ENCODE data around the gene ZNF778. TPM values are rescaled to one million over a fixed set of nuclear protein-coding genes. Genes with fewer than 3 reads are reported as not detected.

ZNF778 gene
- total and polyA plus RNA-seq, 2 of the 13 experiments (the other 11 are each of a cell fraction or from before 2014, with no cell fraction given) = 3.8 to 7.2 TPM

GRCh38 chr16:89261691-89262563, 44.4 kb downstream of the ZNF778 start (continued):
- TF ChIP-seq NFATC3 (CRISPR knock-in tag; IDR thresholded peaks at IDR 0.05) (0 out of 2 replicates have a peak, but pooled peaks have one; percentile 29), ZBTB49 (CRISPR knock-in tag; IDR thresholded peaks at IDR 0.05; ENCODE audit: borderline replicate concordance) (peak; percentile 28; the same call in 1 of the 2 replicates), DMAP1 (CRISPR knock-in tag; IDR thresholded peaks at IDR 0.05) (peak; percentile 33; the same call in 1 of the 2 replicates), ZNF383 (CRISPR knock-in tag; IDR thresholded peaks at IDR 0.05; ENCODE audit: borderline replicate concordance) (no peak), ZNF574 (CRISPR knock-in tag; IDR thresholded peaks at IDR 0.05) (peak; percentile 63), ZSCAN31 (CRISPR knock-in tag; IDR thresholded peaks at IDR 0.05; ENCODE audit: low read depth) (no peak), NFYB (CRISPR knock-in tag; IDR thresholded peaks at IDR 0.05) (peak; percentile 49), TCF7 (IDR thresholded peaks at IDR 0.05; ENCODE audit: low read depth) (no peak), RFXAP (CRISPR knock-in tag; IDR thresholded peaks at IDR 0.05; ENCODE audit: borderline replicate concordance) (no peak), AHR (CRISPR knock-in tag; IDR thresholded peaks at IDR 0.05) (0 out of 2 replicates have a peak, but pooled peaks have one; percentile 49), FOXK1 (CRISPR knock-in tag; IDR thresholded peaks at IDR 0.05; ENCODE audit: borderline replicate concordance, low read depth) (no peak), KLF15 (CRISPR knock-in tag; IDR thresholded peaks at IDR 0.05; ENCODE audit: borderline replicate concordance) (no peak), ZHX1 (CRISPR knock-in tag; IDR thresholded peaks at IDR 0.05; ENCODE audit: low read depth) (no peak), TERF1 (CRISPR knock-in tag; IDR thresholded peaks at IDR 0.05) (no peak), ZNF337 (CRISPR knock-in tag; IDR thresholded peaks at IDR 0.05; ENCODE audit: borderline replicate concordance, low read depth) (0 out of 2 replicates have a peak, but pooled peaks have one; percentile 46), SRSF9 (IDR thresholded peaks at IDR 0.05; ENCODE audit: borderline replicate concordance, insufficient read depth, low read depth, low read length, poor library complexity, severe bottlenecking) (no peak), ZNF207 (IDR thresholded peaks at IDR 0.05; ENCODE audit: borderline replicate concordance) (no peak), MXD4 (CRISPR knock-in tag; IDR thresholded peaks at IDR 0.05) (peak; percentile 60; the same call in 1 of the 2 replicates), MBNL3 (CRISPR knock-in tag; conservative IDR thresholded peaks at IDR 0.05) (no peak)

Measured in HepG2 (cell line).